ENCODE results near the gene CDH20. TPM values are rescaled to one million over a fixed set of nuclear protein-coding genes. Genes with fewer than 3 reads are reported as not detected.

The CDH20 gene
- total and polyA plus RNA-seq, 2 experiments from 2014 or later, result 1.3 to 3.6 TPM

GRCh38 chr18:61543518-61543917 lies 210.3 kb downstream of the CDH20 start:
- no peaks in the 10 kb centered on the region for H3K79me2 ChIP-seq
- no peak overlapping the region for H3K4me2 ChIP-seq
- 91% methylated on average over 1 of the region's 1 CpG for WGBS (ENCODE audit: low lambda C conversion rate, missing lambda C conversion rate)
- H3K4me1 ChIP-seq (ENCODE audit: insufficient read depth), result peaks cover 13% of the 10 kb centered on the region
- no peak for DNase-seq (ENCODE audit: low spot score)
- H3K27ac ChIP-seq, result no peak overlapping the region
- H3K4me3 ChIP-seq, result no peak overlapping the region
- no peaks in the 10 kb centered on the region for H3K36me3 ChIP-seq (replicated peaks; ENCODE audit: insufficient read depth, low read depth)
- H3K9me2 ChIP-seq (replicated peaks; ENCODE audit: insufficient read depth), result no peaks in the 10 kb centered on the region
- H2AFZ ChIP-seq, result no peak overlapping the region
- no peaks in the 10 kb centered on the region for H4K20me1 ChIP-seq (ENCODE audit: insufficient read depth, poor library complexity, severe bottlenecking)
- no peaks in the 10 kb centered on the region for H3K9me3 ChIP-seq (ENCODE audit: low read depth)
- no peak for TF ChIP-seq EZH2phosphoT487 (IDR thresholded peaks at IDR 0.05; ENCODE audit: low read depth, severe bottlenecking, unreplicated experiment)
- TF ChIP-seq, protein P1, sequence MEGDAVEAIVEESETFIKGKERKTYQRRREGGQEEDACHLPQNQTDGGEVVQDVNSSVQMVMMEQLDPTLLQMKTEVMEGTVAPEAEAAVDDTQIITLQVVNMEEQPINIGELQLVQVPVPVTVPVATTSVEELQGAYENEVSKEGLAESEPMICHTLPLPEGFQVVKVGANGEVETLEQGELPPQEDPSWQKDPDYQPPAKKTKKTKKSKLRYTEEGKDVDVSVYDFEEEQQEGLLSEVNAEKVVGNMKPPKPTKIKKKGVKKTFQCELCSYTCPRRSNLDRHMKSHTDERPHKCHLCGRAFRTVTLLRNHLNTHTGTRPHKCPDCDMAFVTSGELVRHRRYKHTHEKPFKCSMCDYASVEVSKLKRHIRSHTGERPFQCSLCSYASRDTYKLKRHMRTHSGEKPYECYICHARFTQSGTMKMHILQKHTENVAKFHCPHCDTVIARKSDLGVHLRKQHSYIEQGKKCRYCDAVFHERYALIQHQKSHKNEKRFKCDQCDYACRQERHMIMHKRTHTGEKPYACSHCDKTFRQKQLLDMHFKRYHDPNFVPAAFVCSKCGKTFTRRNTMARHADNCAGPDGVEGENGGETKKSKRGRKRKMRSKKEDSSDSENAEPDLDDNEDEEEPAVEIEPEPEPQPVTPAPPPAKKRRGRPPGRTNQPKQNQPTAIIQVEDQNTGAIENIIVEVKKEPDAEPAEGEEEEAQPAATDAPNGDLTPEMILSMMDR (IDR thresholded peaks at IDR 0.05; ENCODE audit: poor library complexity), result no peak
- no peak for TF ChIP-seq EZH2 (IDR thresholded peaks at IDR 0.05; ENCODE audit: borderline replicate concordance)
- H3K27me3 ChIP-seq, result no peaks in the 10 kb centered on the region

GRCh38 chr18:61544178-61544577 lies 210.9 kb downstream of the CDH20 start:
- TF ChIP-seq EZH2phosphoT487 (IDR thresholded peaks at IDR 0.05; ENCODE audit: low read depth, severe bottlenecking, unreplicated experiment) (no peak), EZH2 (IDR thresholded peaks at IDR 0.05; ENCODE audit: borderline replicate concordance) (no peak)
- TF ChIP-seq, protein P1 (IDR thresholded peaks at IDR 0.05; ENCODE audit: poor library complexity), result no peak
- Histone ChIP-seq H3K79me2 (no peaks in the 10 kb centered on the region), H3K9me3 (ENCODE audit: low read depth) (no peaks in the 10 kb centered on the region), H2AFZ (no peak overlapping the region), H3K9me2 (replicated peaks; ENCODE audit: insufficient read depth) (no peaks in the 10 kb centered on the region), H3K27me3 (no peaks in the 10 kb centered on the region), H3K4me2 (no peak overlapping the region), H3K36me3 (replicated peaks; ENCODE audit: insufficient read depth, low read depth) (no peaks in the 10 kb centered on the region), H3K27ac (no peak overlapping the region), H3K4me3 (no peak overlapping the region), H3K4me1 (ENCODE audit: insufficient read depth) (peaks cover 13% of the 10 kb centered on the region), H4K20me1 (ENCODE audit: insufficient read depth, poor library complexity, severe bottlenecking) (no peaks in the 10 kb centered on the region)
- 87% methylated on average over 10 of the region's 10 CpGs for WGBS (ENCODE audit: low lambda C conversion rate, missing lambda C conversion rate)
- no peak for DNase-seq (ENCODE audit: low spot score)

DNA sequence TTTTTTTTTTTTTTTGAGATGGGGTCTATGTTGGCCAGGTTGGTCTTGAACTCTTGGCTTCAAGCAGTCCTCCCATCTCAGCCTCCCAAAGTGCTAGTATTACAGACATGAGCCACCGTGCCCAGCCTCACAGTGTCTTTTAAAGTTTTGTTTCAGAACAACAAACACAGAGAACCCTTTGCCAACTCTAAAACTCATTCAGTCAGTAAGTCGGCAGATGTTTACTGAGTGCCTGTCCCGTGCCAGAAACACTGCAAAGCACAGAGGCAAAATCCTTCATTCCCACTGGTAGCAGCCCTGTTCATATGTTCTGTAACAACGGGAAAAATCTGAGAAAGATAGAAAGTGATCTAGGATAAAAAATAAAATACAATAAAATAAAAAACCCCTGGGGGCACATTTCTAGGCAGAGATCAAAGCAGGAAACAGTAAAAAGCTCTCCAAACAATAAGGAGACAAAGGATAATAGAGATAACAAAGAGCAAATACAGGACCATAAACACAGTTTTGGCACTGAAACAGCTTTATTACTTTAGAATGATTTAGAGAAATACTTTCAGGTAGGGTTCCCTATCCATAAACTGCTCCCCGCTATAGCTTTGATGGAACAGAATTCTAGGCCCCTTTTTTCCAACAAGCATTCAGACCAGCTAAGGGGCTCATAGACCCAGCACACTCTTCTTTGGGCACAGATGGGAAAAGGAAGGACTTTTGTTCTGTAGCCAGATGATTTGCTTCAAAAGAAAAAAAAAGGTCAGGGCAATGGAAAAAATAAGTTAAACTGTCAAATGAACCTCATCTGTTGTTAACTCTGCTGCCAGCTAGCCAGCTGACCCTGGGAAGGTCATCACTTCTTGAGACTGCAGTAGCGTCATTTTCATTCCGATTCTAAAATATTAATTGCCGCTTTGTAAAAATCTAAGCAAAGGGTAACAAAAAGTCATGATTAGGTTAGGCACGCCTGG lies 212.3 kb downstream of the CDH20 start:
- peaks cover 13% of the 10 kb centered on the region for H3K4me1 ChIP-seq (ENCODE audit: insufficient read depth)
- H3K4me2 ChIP-seq, result no peak overlapping the region
- no peaks in the 10 kb centered on the region for H3K9me3 ChIP-seq (ENCODE audit: low read depth)
- H3K36me3 ChIP-seq (replicated peaks; ENCODE audit: insufficient read depth, low read depth), result no peaks in the 10 kb centered on the region
- no peaks in the 10 kb centered on the region for H4K20me1 ChIP-seq (ENCODE audit: insufficient read depth, poor library complexity, severe bottlenecking)
- no peaks in the 10 kb centered on the region for H3K79me2 ChIP-seq
- no peak overlapping the region for H2AFZ ChIP-seq
- WGBS (ENCODE audit: low lambda C conversion rate, missing lambda C conversion rate), result 66% methylated on average over 9 of the region's 9 CpGs
- no peaks in the 10 kb centered on the region for H3K9me2 ChIP-seq (replicated peaks; ENCODE audit: insufficient read depth)
- TF ChIP-seq, protein P1 (IDR thresholded peaks at IDR 0.05; ENCODE audit: poor library complexity), result no peak
- TF ChIP-seq EZH2 (IDR thresholded peaks at IDR 0.05; ENCODE audit: borderline replicate concordance) (no peak), EZH2phosphoT487 (IDR thresholded peaks at IDR 0.05; ENCODE audit: low read depth, severe bottlenecking, unreplicated experiment) (no peak)
- H3K4me3 ChIP-seq, result no peak overlapping the region
- DNase-seq (ENCODE audit: low spot score), result no peak
- H3K27me3 ChIP-seq, result no peaks in the 10 kb centered on the region
- H3K27ac ChIP-seq, result no peak overlapping the region

Data from hepatocyte (in vitro differentiated cells).